Embryonic facial prominence (tissue), 1 donor: Measurements from ENCODE around the gene NNMT.

Experiments
- DNase-seq: peaks from one replicate; pipeline ENCODE4 v3.0.0-alpha.2; 2016; ENCODE audit errors: extremely low spot score

Gene NNMT

DNA sequence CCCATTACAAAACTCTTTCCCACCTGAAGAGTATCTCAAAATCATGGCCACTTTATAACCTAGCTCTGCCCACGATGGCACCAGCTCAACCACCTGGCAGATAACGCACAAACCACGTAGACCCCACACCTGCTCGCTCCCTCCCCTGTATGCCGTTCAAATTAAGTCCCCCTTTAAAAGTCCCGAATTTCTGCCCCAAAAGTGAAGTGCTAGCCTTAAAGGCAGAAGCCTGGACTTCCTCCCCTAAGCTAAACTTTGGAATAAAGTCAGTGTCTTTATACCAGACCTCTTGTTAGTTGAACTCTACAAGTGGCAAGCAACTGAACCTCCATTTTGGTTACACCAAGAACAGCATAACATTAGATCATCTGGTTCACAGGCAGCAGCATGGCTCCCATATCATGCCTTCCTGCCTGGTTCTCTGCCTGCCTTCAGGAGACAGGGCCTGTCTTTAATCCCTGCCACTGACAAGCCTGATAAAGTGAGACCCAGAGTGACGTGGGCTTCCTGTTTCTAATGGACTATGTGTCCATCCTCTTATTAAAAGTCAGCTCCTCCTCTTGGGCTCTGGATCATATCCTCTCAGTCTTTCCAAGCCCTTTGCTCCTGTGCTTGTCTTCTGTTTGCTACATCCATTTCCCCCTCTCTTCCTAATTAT lies 32.6 kb upstream of the NNMT start:
- DNase-seq, result no peak

DNA sequence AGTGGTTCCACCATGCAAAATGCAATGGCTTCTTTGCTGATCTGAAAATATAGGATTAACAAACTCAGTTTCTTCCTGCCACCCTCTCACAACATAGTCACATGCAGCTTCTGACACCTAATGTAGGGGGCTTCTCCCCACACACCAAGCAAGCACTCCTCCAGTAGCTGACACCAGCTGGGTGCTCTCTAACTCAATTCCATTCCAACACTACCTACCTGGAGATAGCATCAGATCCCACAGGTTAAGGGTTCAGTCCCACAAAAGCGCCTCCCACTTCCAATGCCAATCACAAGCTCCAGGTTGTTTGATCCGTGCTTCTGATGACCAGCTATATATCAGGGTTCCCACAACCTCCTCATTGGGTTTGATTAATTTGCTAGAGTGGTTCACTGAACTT lies 31.8 kb upstream of the NNMT start:
- no peak for DNase-seq

- no peak for DNase-seq
Measured at GRCh38 chr11:114265122-114265878, 30.9 kb upstream of the NNMT start.

DNA sequence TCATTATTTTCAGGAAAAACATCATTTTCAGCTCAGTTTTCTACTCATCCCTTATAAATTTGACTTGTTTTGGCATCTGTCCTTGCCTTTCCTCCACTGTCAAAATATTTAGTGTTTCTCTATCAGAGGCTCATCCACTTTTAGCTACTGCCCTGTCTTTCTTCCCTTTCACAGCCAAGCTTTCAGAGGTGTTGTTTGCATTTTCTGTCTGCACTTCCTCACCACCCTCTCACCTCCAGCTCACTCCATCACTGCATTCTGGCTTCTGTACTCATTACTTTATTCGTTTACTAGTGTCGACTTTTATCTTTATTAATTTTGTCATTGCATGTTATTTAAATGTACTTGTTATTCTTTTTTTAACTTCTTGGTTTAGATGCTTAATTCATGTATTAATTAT lies 26.7 kb upstream of the NNMT start:
- DNase-seq, result no peak

DNA sequence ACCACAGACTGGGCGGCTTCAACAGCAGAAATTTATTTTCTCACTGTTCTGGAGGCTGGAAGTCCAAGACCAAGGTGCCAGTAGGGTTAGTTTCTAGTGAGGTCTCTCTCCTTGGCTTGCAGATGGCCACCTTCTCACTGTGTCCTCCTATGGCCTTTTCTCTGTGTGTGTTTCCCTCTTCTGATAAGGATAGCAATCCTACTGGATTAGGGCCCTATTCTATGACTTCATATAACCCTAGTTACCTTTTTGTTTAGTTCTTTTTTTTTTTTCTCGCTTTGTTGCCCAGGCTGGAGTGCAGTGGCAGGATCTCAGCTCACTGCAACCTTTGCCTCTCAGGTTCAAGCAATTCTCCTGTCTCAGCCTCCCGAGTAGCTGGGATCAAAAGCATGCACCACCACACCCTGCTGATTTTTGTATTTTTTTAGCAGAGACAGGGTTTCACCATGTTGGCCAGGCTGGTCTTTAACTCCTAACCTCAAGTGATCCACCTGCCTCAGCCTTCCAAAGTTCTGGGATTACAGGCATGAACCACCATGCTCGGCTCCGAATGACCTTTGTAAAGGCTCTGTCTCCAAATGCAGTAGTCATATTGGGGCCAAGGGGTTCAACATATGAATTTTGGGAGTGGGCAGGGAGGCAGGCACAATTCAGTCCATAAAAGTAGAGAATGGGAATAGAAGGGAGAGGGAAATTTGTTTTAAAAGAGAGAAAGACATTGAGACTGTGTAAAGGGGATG lies 25.5 kb upstream of the NNMT start:
- no peak for DNase-seq

DNA sequence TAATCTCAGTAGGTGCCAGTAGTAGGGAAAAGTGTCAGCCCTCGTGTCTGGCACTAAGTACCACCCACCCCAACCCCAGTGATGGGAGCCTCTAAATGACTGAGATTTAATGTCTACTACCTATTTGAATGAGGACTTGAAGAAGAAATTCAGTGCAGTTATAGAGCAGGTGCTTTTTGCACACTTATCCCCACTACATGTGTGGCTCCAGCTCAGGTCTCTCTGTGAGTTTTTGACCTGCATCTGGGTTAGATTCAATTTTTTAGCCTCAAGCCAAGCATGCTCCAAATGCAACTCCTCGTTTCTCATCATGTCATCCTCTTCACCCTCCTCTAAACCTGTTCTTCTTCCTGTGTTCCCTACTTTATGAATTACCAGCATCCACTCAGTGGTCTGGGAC lies 24.9 kb upstream of the NNMT start:
- no peak for DNase-seq

DNA sequence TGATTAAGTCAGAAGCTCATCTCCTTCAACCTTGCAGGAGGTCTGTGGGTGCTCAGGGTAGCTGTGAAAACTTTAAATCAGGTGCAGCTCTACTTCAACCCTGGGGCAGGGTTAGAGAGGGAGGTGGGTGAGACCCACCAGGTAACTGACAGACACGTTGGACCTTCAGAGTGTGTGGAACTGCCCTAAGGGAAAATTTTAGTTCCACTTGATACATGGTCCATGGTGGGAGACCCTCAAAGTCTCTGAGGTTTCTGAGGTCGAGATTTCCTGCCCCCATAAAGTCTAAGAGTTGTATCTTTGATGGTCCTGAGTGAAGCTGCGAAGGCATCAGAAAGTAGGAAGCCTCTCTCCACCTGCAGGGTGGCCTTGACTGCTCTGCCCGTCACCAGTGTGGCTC lies 23.9 kb upstream of the NNMT start:
- DNase-seq, result no peak

GRCh38 chr11:114273071-114273470 lies 23.1 kb upstream of the NNMT start:
- DNase-seq, result no peak

- DNase-seq, result no peak
Measured at GRCh38 chr11:114273890-114274635, 22.1 kb upstream of the NNMT start.

GRCh38 chr11:114274637-114275036 lies 21.6 kb upstream of the NNMT start:
- DNase-seq, result no peak

- DNase-seq, result no peak
Measured at GRCh38 chr11:114275280-114275679, 20.9 kb upstream of the NNMT start.

GRCh38 chr11:114276077-114276476 lies 20.1 kb upstream of the NNMT start:
- DNase-seq, result no peak

DNA sequence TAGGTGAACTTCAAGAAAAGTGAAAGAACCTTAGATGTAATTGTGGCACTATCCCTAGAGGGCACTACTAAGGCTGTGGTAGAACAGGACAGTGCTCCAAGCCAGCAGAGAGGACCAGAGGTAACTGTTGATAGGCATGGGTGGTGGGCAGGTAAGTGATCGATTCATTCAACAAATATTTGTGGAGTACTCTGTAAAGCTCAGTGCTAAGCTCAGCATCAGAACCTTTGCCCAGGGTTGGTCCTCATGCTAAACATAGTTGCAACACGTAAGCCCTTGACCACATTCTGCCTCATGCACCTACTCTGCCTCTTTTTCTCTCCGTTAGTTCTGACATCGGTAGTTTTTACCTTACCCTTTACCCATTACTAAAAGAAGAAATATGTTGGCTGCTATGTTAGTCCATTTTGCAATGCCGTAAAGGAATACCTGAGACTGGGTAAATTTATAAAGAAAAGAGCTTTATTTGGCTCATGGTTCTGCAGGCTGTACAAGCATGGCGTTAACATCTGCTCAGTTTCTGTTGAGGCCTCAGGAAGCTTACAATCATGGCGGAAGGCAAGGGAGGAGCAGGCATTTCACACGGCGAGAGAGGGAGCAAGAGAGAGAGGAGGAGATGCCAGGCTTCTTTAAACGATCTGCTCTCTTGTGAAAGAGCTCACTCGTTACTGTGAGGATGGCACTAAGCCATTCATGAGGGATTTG lies 18.4 kb upstream of the NNMT start:
- DNase-seq, result no peak

- no peak for DNase-seq
Measured at GRCh38 chr11:114278342-114279065, 17.7 kb upstream of the NNMT start.

- no peak for DNase-seq
Measured at GRCh38 chr11:114279792-114280546, 16.2 kb upstream of the NNMT start.

- no peak for DNase-seq
Measured at GRCh38 chr11:114280696-114281095, 15.5 kb upstream of the NNMT start.

- no peak for DNase-seq
Measured at GRCh38 chr11:114281388-114281956, 14.7 kb upstream of the NNMT start.

- DNase-seq, result no peak
Measured at GRCh38 chr11:114282488-114282887, 13.7 kb upstream of the NNMT start.

GRCh38 chr11:114283422-114283821 lies 12.8 kb upstream of the NNMT start:
- DNase-seq, result no peak

DNA sequence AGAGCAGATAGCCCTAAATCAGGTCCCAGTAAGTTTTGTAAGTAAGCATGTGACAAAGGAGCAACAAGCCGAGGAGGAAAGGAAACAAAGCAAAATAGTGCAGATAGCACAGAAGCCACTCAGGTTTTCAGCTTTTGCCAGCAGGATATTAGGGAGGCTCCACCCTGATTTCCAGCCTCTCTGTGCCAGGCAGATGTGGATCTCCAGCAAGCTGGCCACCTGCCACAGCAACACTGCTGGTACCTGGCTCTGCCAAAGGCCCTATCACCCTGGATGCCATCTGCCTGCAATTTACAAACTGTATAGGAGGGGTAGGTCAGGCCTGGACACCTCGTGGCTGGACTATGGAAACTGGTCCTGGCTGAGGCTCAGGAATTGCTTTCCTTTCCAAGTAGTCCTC lies 12.2 kb upstream of the NNMT start:
- no peak for DNase-seq
